Mucosa of stomach (tissue), 1 donor: ENCODE results near the gene MYG1.
A peak's percentile ranks its signal among the peaks of the same experiment; 100 is the strongest.

Experiments used
- H3K27me3 ChIP-seq: one replicate; pipeline ENCODE4 v1.7.0; 2013; ENCODE audit warnings: mild to moderate bottlenecking, low read length; ENCODE audit not compliant: control insufficient read depth, insufficient read depth
- H3K36me3 ChIP-seq: one replicate; pipeline ENCODE4 v1.7.0; 2013; ENCODE audit warnings: low read length; ENCODE audit not compliant: control insufficient read depth, insufficient read depth
- H3K4me1 ChIP-seq: one replicate; pipeline ENCODE4 v1.7.0; 2013; ENCODE audit warnings: mild to moderate bottlenecking, low read length; ENCODE audit not compliant: control insufficient read depth, insufficient read depth
- H3K4me3 ChIP-seq: one replicate; pipeline ENCODE4 v1.7.0; 2013; ENCODE audit warnings: low read length
- H3K9ac ChIP-seq: one replicate; pipeline ENCODE4 v1.7.0; 2013; ENCODE audit warnings: mild to moderate bottlenecking, low read length, moderate library complexity
- H3K9me3 ChIP-seq: one replicate; pipeline ENCODE4 v1.7.0; 2013; ENCODE audit warnings: mild to moderate bottlenecking, low read length, moderate library complexity; ENCODE audit not compliant: control insufficient read depth
- donor health status: Pancreatic carcinoma.

MYG1 gene

DNA sequence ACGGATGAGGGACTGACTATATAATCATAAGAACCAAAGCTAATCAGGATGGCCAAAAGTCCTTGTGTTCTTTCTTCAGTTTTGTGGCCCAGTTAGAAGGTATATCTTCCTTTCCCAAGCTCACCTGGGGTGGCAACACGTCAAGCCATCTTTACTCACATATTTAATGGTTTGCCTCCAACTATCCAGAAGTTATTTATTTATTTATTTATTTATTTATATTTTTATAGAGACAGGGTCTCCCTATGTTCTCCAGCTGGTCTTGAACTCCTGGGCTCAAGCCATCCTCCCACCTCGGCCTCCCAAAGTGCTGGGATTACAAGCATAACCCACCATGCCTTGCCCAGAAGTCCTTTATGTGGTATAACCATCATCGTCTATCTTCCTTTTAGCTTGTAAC, 48.4 kb downstream of the MYG1 start:
- Histone ChIP-seq H3K36me3 (no peaks in the 10 kb centered on the region), H3K4me1 (peaks cover 24% of the 10 kb centered on the region), H3K27me3 (peaks cover 5% of the 10 kb centered on the region), H3K9ac (no peak overlapping the region), H3K4me3 (no peak overlapping the region), H3K9me3 (no peaks in the 10 kb centered on the region)

DNA sequence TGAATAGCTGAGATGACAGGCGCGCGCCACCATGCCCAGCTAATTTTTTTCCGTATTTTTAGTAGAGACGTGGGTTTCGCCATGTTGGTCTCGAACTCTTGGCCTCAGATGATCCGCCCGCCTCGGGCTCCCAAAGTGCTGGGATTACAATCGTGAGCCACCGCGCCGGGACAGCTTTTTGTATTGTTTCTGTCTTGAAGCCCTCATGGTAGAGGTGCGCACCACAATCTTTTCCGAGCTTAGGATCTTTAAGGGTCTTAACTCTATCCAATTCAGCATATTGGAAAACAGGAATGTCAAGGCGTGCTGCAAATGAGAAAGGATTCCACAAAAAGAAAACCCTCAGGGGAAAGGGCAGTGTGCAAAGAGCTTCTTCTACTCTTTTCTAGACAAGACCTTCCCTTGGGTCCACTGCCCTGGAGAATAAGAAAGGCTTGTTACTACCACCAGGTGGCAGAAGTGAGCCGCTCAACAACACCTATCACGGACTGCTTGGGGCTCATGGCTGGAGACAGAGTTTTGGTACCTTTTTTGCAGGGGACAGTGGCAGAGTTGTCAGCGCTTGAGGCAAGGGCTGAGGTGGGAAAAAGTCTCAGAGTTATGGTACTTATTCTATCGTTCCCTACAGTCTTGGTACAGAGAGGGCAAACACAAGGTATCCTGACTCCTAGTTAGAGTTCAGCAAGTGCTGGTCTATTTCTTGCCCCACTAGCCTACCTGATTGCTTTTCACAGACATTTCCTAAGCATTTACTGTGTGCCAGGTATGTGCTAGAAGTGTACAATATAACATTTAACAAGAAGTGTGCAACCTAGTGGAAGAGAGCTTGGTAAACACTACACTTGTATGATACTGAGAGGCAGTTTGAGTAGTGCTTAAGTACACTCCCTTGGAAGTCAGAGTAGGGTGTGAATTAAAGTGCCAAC, 53.1 kb downstream of the MYG1 start:
- no peaks in the 10 kb centered on the region for H3K9me3 ChIP-seq
- peak overlapping the region; percentile 19 for H3K9ac ChIP-seq
- H3K27me3 ChIP-seq, result no peaks in the 10 kb centered on the region
- peaks cover 15% of the 10 kb centered on the region for H3K4me1 ChIP-seq
- H3K36me3 ChIP-seq, result no peaks in the 10 kb centered on the region
- H3K4me3 ChIP-seq, result no peak overlapping the region

DNA sequence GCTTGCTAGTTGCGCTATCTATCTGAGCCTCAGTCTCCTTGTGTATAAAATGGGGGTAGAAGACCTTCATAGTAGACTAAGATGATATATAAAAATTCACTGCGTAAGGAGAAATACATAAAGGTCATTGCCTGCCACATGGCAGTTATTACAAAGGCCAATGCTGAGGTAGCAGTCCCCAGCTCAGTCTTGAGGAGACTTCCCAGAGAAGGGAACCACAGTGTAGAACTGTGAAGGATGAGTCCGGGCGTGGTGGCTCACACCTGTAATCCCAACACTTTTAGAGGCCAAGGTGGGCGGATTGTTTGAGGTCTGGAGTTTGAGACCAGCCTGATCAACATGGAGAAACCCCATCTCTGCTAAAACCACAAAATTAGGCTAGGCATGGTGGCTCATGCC, 53.8 kb downstream of the MYG1 start:
- Histone ChIP-seq H3K27me3 (no peaks in the 10 kb centered on the region), H3K36me3 (no peaks in the 10 kb centered on the region), H3K4me3 (no peak overlapping the region), H3K9me3 (no peaks in the 10 kb centered on the region), H3K9ac (peak overlapping the region; percentile 4), H3K4me1 (peaks cover 15% of the 10 kb centered on the region)

- H3K4me3 ChIP-seq, result no peak overlapping the region
Observed at GRCh38 chr12:53355121-53355520, 55.6 kb downstream of the MYG1 start.

More at GRCh38 chr12:53355121-53355520, 55.6 kb downstream of the MYG1 start:
- Histone ChIP-seq H3K27me3 (no peaks in the 10 kb centered on the region), H3K9me3 (no peaks in the 10 kb centered on the region), H3K36me3 (no peaks in the 10 kb centered on the region), H3K9ac (no peak overlapping the region), H3K4me1 (peaks cover 15% of the 10 kb centered on the region)
